Stimulated activated effector memory CD8-positive, alpha-beta T cell treated with anti-CD3 and anti-CD28 coated beads, Interleukin-12 subunit alpha, Interleukin-12 subunit beta, amount 100 ng/mL, for 72 hours (primary cell): ENCODE results near the gene KRIT1.

Experiments used
- ATAC-seq: fragments of 150-1000 bp; cut with Tn5 transposase; 2 replicates; pipeline ENCODE4 v1.10.0; 2021
- DNase-seq, 2 donors: peaks; one replicate each; pipeline ENCODE4 v3.0.0; 2021 to 2022; ENCODE audit warnings: low spot score in 2 of 2
- H3K27ac Mint-ChIP-seq: one replicate; pipeline ENCODE4 v1.8.0; 2022; ENCODE audit warnings: mild to moderate bottlenecking, mixed read lengths
- H3K36me3 Mint-ChIP-seq: one replicate; pipeline ENCODE4 v1.8.0; 2022; ENCODE audit warnings: mild to moderate bottlenecking, mixed read lengths
- H3K4me1 Mint-ChIP-seq: one replicate; pipeline ENCODE4 v1.8.0; 2022; ENCODE audit warnings: mixed read lengths
- H3K4me3 Mint-ChIP-seq: one replicate; pipeline ENCODE4 v1.8.0; 2022; ENCODE audit warnings: mild to moderate bottlenecking, mixed read lengths
- H3K9me3 Mint-ChIP-seq: one replicate; pipeline ENCODE4 v1.8.0; 2022; ENCODE audit warnings: mixed read lengths

The KRIT1 gene

GRCh38 chr7:92245487-92246359, at the start of gene KRIT1, which contains the start of gene ANKIB1:
Gene KRIT1 (minus strand): TSS chr7:92245914. CDS start chr7:92242135, 3,779 bp downstream.
Gene ANKIB1 (plus strand): TSS chr7:92245974. CDS start chr7:92294979, 49,005 bp downstream.
- Mint-ChIP-seq H3K27ac (peak within 1 kb of the TSS; percentile 100), H3K9me3 (no peaks in the 10 kb centered on the region), H3K36me3 (peaks cover 42% of the 10 kb centered on the region), H3K4me3 (peak within 1 kb of the TSS; percentile 97), H3K4me1 (peaks cover 28% of the 10 kb centered on the region)
- DNase-seq (peak; percentile 68 to 95), ATAC-seq (peak; percentile 91)

GRCh38 chr7:92295391-92295790, 49.7 kb upstream of the KRIT1 start:
- Mint-ChIP-seq H3K27ac (no peak overlapping the region), H3K4me3 (no peak overlapping the region), H3K9me3 (no peaks in the 10 kb centered on the region), H3K36me3 (peaks cover 32% of the 10 kb centered on the region), H3K4me1 (peaks cover 17% of the 10 kb centered on the region)
- DNase-seq: no peak
- ATAC-seq: no peak

- DNase-seq (no peak), ATAC-seq (no peak)
- H3K36me3 Mint-ChIP-seq: peaks cover 21% of the 10 kb centered on the region
- H3K27ac Mint-ChIP-seq: peak overlapping the region; percentile 6
- peaks cover 28% of the 10 kb centered on the region for H3K4me1 Mint-ChIP-seq
- H3K9me3 Mint-ChIP-seq: no peaks in the 10 kb centered on the region
- H3K4me3 Mint-ChIP-seq: no peak overlapping the region
Measured at GRCh38 chr7:92293896-92294590, 48.3 kb upstream of the KRIT1 start.

GRCh38 chr7:92292981-92293380, 47.3 kb upstream of the KRIT1 start:
- Mint-ChIP-seq H3K4me1 (peaks cover 28% of the 10 kb centered on the region), H3K27ac (peak overlapping the region; percentile 6), H3K36me3 (peaks cover 17% of the 10 kb centered on the region), H3K4me3 (no peak overlapping the region), H3K9me3 (no peaks in the 10 kb centered on the region)
- DNase-seq: no peak
- ATAC-seq: no peak

GRCh38 chr7:92289321-92289720, 43.6 kb upstream of the KRIT1 start:
- DNase-seq (no peak), ATAC-seq (no peak)
- H3K36me3 Mint-ChIP-seq: no peaks in the 10 kb centered on the region
- H3K9me3 Mint-ChIP-seq: no peaks in the 10 kb centered on the region
- no peak overlapping the region for H3K4me3 Mint-ChIP-seq
- H3K27ac Mint-ChIP-seq: no peak overlapping the region
- H3K4me1 Mint-ChIP-seq: peaks cover 47% of the 10 kb centered on the region

GRCh38 chr7:92282930-92283329, 37.2 kb upstream of the KRIT1 start:
- Mint-ChIP-seq H3K36me3 (no peaks in the 10 kb centered on the region), H3K27ac (no peak overlapping the region), H3K4me3 (no peak overlapping the region), H3K9me3 (no peaks in the 10 kb centered on the region), H3K4me1 (peaks cover 19% of the 10 kb centered on the region)
- no peak for DNase-seq
- no peak for ATAC-seq

GRCh38 chr7:92282221-92282814, 36.6 kb upstream of the KRIT1 start:
- no peak for DNase-seq
- ATAC-seq: no peak

GRCh38 chr7:92281031-92281430, 35.3 kb upstream of the KRIT1 start:
- Mint-ChIP-seq H3K4me3 (no peak overlapping the region), H3K27ac (no peak overlapping the region), H3K9me3 (no peaks in the 10 kb centered on the region), H3K4me1 (peaks cover 13% of the 10 kb centered on the region), H3K36me3 (no peaks in the 10 kb centered on the region)
- ATAC-seq: no peak
- no peak for DNase-seq

More at GRCh38 chr7:92282221-92282814, 36.6 kb upstream of the KRIT1 start:
- no peaks in the 10 kb centered on the region for H3K9me3 Mint-ChIP-seq
- H3K4me1 Mint-ChIP-seq: peaks cover 18% of the 10 kb centered on the region
- no peak overlapping the region for H3K27ac Mint-ChIP-seq
- H3K36me3 Mint-ChIP-seq: no peaks in the 10 kb centered on the region
- no peak overlapping the region for H3K4me3 Mint-ChIP-seq

GRCh38 chr7:92279396-92280031, 33.8 kb upstream of the KRIT1 start:
- no peaks in the 10 kb centered on the region for H3K9me3 Mint-ChIP-seq
- no peaks in the 10 kb centered on the region for H3K36me3 Mint-ChIP-seq
- no peak for ATAC-seq
- H3K27ac Mint-ChIP-seq: no peak overlapping the region
- peaks cover 12% of the 10 kb centered on the region for H3K4me1 Mint-ChIP-seq
- no peak overlapping the region for H3K4me3 Mint-ChIP-seq
- DNase-seq: no peak

- H3K9me3 Mint-ChIP-seq: no peaks in the 10 kb centered on the region
- no peak for DNase-seq
- no peak overlapping the region for H3K27ac Mint-ChIP-seq
- no peak overlapping the region for H3K4me3 Mint-ChIP-seq
- no peaks in the 10 kb centered on the region for H3K36me3 Mint-ChIP-seq
- peaks cover 23% of the 10 kb centered on the region for H3K4me1 Mint-ChIP-seq
- peak; percentile 50 for ATAC-seq
Measured at GRCh38 chr7:92276460-92276864, 30.7 kb upstream of the KRIT1 start.

GRCh38 chr7:92275327-92275726, 29.6 kb upstream of the KRIT1 start:
- DNase-seq: no peak
- no peak for ATAC-seq
- no peaks in the 10 kb centered on the region for H3K9me3 Mint-ChIP-seq
- peaks cover 23% of the 10 kb centered on the region for H3K4me1 Mint-ChIP-seq
- H3K27ac Mint-ChIP-seq: no peak overlapping the region
- no peaks in the 10 kb centered on the region for H3K36me3 Mint-ChIP-seq
- H3K4me3 Mint-ChIP-seq: no peak overlapping the region

GRCh38 chr7:92268921-92269320, 23.2 kb upstream of the KRIT1 start:
- ATAC-seq (no peak), DNase-seq (no peak)
- Mint-ChIP-seq H3K36me3 (no peaks in the 10 kb centered on the region), H3K9me3 (no peaks in the 10 kb centered on the region), H3K4me3 (no peak overlapping the region), H3K27ac (no peak overlapping the region), H3K4me1 (peaks cover 11% of the 10 kb centered on the region)

- DNase-seq (no peak), ATAC-seq (no peak)
- Mint-ChIP-seq H3K27ac (no peak overlapping the region), H3K9me3 (no peaks in the 10 kb centered on the region), H3K4me1 (peaks cover 3% of the 10 kb centered on the region), H3K4me3 (no peak overlapping the region), H3K36me3 (no peaks in the 10 kb centered on the region)
Measured at GRCh38 chr7:92266415-92267241, 20.9 kb upstream of the KRIT1 start.

- DNase-seq: no peak
- Mint-ChIP-seq H3K9me3 (no peaks in the 10 kb centered on the region), H3K4me3 (no peak overlapping the region), H3K27ac (no peak overlapping the region), H3K4me1 (peaks cover 16% of the 10 kb centered on the region), H3K36me3 (no peaks in the 10 kb centered on the region)
- ATAC-seq: no peak
Measured at GRCh38 chr7:92260248-92260781, 14.6 kb upstream of the KRIT1 start.
